Caco-2 (cell line): ENCODE measurements around the gene CRELD2. TPM values are rescaled to one million over a fixed set of nuclear protein-coding genes. Genes with fewer than 3 reads are reported as not detected.

Source experiments
- BruUV-seq: library from RNA; stranded (reverse); fragments of 400-500 nt; replicated peaks from 2 replicates; lab custom pipeline; 2021; lab: Mats Ljungman, UMichigan
- CTCF ChIA-PET: fragments of 300-600 bp; sonication (Branson Sonifier 250); formaldehyde crosslinking; loops from one replicate; lab custom pipeline; 2022; ENCODE audit warnings: antibody characterized with exemption; lab: Charles Lee
- POLR2A ChIA-PET: fragments of 300-600 bp; sonication (Branson Sonifier 250); formaldehyde crosslinking; loops from one replicate; lab custom pipeline; 2022; ENCODE audit warnings: antibody characterized with exemption; lab: Charles Lee
- DNase-seq, 2 experiments: peaks; one replicate each; pipeline versions ENCODE4 v3.0.0 to v3.0.0-alpha.2; 2020 to 2022
- H3K27me3 ChIP-seq: replicated peaks from 2 replicates; pipeline ENCODE4 v1.6.0; 2011; ENCODE audit warnings: low read length; ENCODE audit not compliant: control insufficient read depth, insufficient read depth
- H3K36me3 ChIP-seq: 2 replicates; pipeline ENCODE4 v1.5.1; 2011; ENCODE audit warnings: low read length; ENCODE audit not compliant: control insufficient read depth, insufficient read depth
- H3K4me1 ChIP-seq: fragments of 250-450 bp; sonication (Bioruptor Pico); 2 replicates; pipeline ENCODE4 v1.5.1; 2020; ENCODE audit warnings: mild to moderate bottlenecking
- H3K4me3 ChIP-seq: 2 replicates; pipeline ENCODE4 v1.5.1; 2011; ENCODE audit warnings: low read depth, mild to moderate bottlenecking, control low read depth, low read length
- H3K9me3 ChIP-seq: fragments of 250-450 bp; sonication (Bioruptor Pico); 2 replicates; pipeline ENCODE4 v1.5.1; 2020; ENCODE audit warnings: mild to moderate bottlenecking, moderate library complexity
- H3K27ac Mint-ChIP-seq: one replicate; pipeline ENCODE4 v1.8.0; 2022; ENCODE audit warnings: mixed read lengths; ENCODE audit not compliant: unreplicated experiment
- H3K27me3 Mint-ChIP-seq: one replicate; pipeline ENCODE4 v1.8.0; 2022; ENCODE audit warnings: mixed read lengths; ENCODE audit not compliant: insufficient read depth, unreplicated experiment
- H3K36me3 Mint-ChIP-seq: one replicate; pipeline ENCODE4 v1.8.0; 2022; ENCODE audit warnings: mild to moderate bottlenecking, mixed read lengths; ENCODE audit not compliant: insufficient read depth, unreplicated experiment
- H3K4me1 Mint-ChIP-seq: one replicate; pipeline ENCODE4 v1.8.0; 2022; ENCODE audit warnings: low read depth, mixed read lengths; ENCODE audit not compliant: unreplicated experiment
- H3K4me3 Mint-ChIP-seq: one replicate; pipeline ENCODE4 v1.8.0; 2022; ENCODE audit warnings: mild to moderate bottlenecking, moderate library complexity, mixed read lengths; ENCODE audit not compliant: unreplicated experiment
- H3K9me3 Mint-ChIP-seq: one replicate; pipeline ENCODE4 v1.8.0; 2022; ENCODE audit warnings: mixed read lengths; ENCODE audit not compliant: unreplicated experiment
- intact Hi-C: fragments of 100-400 bp; cut with micrococcal nuclease; formaldehyde crosslinking; loops from one replicate; pipeline ENCODE4 v1.10.0; 2022; ENCODE audit not compliant: unreplicated experiment
- total RNA-seq: library from RNA; stranded (reverse); gene quantifications from 2 replicates; pipeline ENCODE4 v1.2.3, GENCODE V29; 2022
- TF ChIP-seq, protein P1 (sequence below), 2 experiments: fragments of 200-600 bp in 1 of 2; IDR thresholded peaks; 1 replicate in 1 of 2; 2 replicates in 1 of 2; pipeline versions ENCODE4 v1.5.1 to v1.8.0; 2011 to 2022; ENCODE audit warnings: antibody characterized with exemption in 1 of 2, control low read depth in 1 of 2, inconsistent platforms in 1 of 2, low read depth in 1 of 2, low read length in 1 of 2, mild to moderate bottlenecking in 1 of 2, moderate library complexity in 1 of 2; ENCODE audit not compliant: insufficient read depth in 1 of 2, severe bottlenecking in 1 of 2, unreplicated experiment in 1 of 2

CRELD2 gene
- total RNA-seq, 1 experiment from 2014 or later = 43.3 TPM

DNA sequence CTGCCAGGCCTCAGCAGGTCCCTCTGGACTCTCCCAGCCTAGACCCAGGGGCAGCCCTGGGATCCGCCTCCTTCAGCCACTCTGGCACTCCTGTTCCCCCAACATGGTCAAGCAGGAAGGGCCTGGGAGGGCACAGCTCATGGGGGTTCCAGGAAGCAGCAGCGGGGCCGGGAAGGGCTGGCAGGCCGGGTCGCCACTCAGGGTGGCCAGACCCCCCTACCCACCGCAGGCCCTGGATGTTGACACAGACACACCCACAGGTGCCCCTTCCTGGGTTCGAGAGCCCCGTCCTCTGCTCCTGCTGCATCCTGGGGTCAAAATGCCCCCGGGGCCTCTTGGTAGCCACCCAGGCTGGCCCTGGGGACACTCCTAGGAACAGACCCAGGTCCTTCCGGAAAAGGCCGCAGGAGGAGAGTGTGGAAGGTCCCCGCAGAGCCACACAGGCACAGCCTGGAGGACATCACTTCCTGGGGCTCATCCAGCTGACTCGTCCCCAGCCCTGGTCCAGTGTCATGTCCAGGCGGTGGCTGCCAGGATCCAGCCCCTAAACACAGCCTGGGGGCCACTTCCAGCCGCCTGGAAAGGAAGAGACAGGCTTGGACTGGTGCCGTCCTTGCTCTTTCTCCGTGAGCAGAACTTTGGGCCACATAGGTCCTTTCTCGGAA lies 35.4 kb downstream of the CRELD2 start:
- H3K4me3 ChIP-seq = no peak overlapping the region
- POLR2A ChIA-PET = interaction anchor here (3.1 to 3.7 kb wide), 2 partner anchors 7 to 17 kb away, joined by 20 to 25 read pairs; partner anchors contain the start of gene PIM3
- BruUV-seq = no TSS peak
- no peak overlapping the region for H3K4me3 Mint-ChIP-seq
- no peaks in the 10 kb centered on the region for H3K27me3 ChIP-seq
- no peak for DNase-seq
- H3K4me1 Mint-ChIP-seq = peaks cover 9% of the 10 kb centered on the region
- H3K9me3 Mint-ChIP-seq = no peaks in the 10 kb centered on the region
- H3K4me1 ChIP-seq = peaks cover 69% of the 10 kb centered on the region
- no peaks in the 10 kb centered on the region for H3K9me3 ChIP-seq
- H3K36me3 ChIP-seq = no peaks in the 10 kb centered on the region
- TF ChIP-seq, protein P1, sequence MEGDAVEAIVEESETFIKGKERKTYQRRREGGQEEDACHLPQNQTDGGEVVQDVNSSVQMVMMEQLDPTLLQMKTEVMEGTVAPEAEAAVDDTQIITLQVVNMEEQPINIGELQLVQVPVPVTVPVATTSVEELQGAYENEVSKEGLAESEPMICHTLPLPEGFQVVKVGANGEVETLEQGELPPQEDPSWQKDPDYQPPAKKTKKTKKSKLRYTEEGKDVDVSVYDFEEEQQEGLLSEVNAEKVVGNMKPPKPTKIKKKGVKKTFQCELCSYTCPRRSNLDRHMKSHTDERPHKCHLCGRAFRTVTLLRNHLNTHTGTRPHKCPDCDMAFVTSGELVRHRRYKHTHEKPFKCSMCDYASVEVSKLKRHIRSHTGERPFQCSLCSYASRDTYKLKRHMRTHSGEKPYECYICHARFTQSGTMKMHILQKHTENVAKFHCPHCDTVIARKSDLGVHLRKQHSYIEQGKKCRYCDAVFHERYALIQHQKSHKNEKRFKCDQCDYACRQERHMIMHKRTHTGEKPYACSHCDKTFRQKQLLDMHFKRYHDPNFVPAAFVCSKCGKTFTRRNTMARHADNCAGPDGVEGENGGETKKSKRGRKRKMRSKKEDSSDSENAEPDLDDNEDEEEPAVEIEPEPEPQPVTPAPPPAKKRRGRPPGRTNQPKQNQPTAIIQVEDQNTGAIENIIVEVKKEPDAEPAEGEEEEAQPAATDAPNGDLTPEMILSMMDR (IDR thresholded peaks at IDR 0.05; ENCODE audit: insufficient read depth in 1 of 2, low read depth in 1 of 2, low read length in 1 of 2, severe bottlenecking in 1 of 2, unreplicated experiment in 1 of 2) = no peak
- H3K27ac Mint-ChIP-seq = peak overlapping the region; percentile 42
- peaks cover 9% of the 10 kb centered on the region for H3K36me3 Mint-ChIP-seq
- intact Hi-C loops = no loop called here
- CTCF ChIA-PET = interaction anchor here (0.9 kb wide), 1 partner anchor 23 kb away, joined by 3 read pairs; no protein-coding TSS in a partner anchor
- H3K27me3 Mint-ChIP-seq = no peaks in the 10 kb centered on the region

- no peak overlapping the region for H3K27ac Mint-ChIP-seq
- H3K9me3 Mint-ChIP-seq = no peaks in the 10 kb centered on the region
- TF ChIP-seq, protein P1 (IDR thresholded peaks at IDR 0.05; ENCODE audit: insufficient read depth in 1 of 2, low read depth in 1 of 2, low read length in 1 of 2, severe bottlenecking in 1 of 2, unreplicated experiment in 1 of 2) = no peak
- H3K36me3 ChIP-seq = no peaks in the 10 kb centered on the region
- no peak overlapping the region for H3K4me3 Mint-ChIP-seq
- H3K4me3 ChIP-seq = no peak overlapping the region
- no peaks in the 10 kb centered on the region for H3K27me3 Mint-ChIP-seq
- no TSS peak for BruUV-seq
- H3K27me3 ChIP-seq = no peaks in the 10 kb centered on the region
- intact Hi-C loops = no loop called here
- H3K4me1 ChIP-seq = peaks cover 69% of the 10 kb centered on the region
- POLR2A ChIA-PET = no interaction called here
- peaks cover 14% of the 10 kb centered on the region for H3K36me3 Mint-ChIP-seq
- CTCF ChIA-PET = no interaction called here
- no peaks in the 10 kb centered on the region for H3K9me3 ChIP-seq
- H3K4me1 Mint-ChIP-seq = peaks cover 15% of the 10 kb centered on the region
- DNase-seq = no peak
These were observed 35.9 kb downstream of the CRELD2 start for GRCh38 chr22:49954354-49954753.

- no peaks in the 10 kb centered on the region for H3K27me3 ChIP-seq
- no peaks in the 10 kb centered on the region for H3K9me3 ChIP-seq
- Mint-ChIP-seq H3K36me3 (peaks cover 15% of the 10 kb centered on the region), H3K4me3 (no peak overlapping the region), H3K27ac (peak overlapping the region; percentile 48), H3K4me1 (peaks cover 15% of the 10 kb centered on the region), H3K27me3 (no peaks in the 10 kb centered on the region), H3K9me3 (no peaks in the 10 kb centered on the region)
- DNase-seq = no peak
- TF ChIP-seq, protein P1 (IDR thresholded peaks at IDR 0.05; ENCODE audit: insufficient read depth in 1 of 2, low read depth in 1 of 2, low read length in 1 of 2, severe bottlenecking in 1 of 2, unreplicated experiment in 1 of 2) = no peak
- intact Hi-C loops = no loop called here
- POLR2A ChIA-PET = no interaction called here
- no TSS peak for BruUV-seq
- CTCF ChIA-PET = no interaction called here
- H3K4me3 ChIP-seq = no peak overlapping the region
- H3K4me1 ChIP-seq = peaks cover 67% of the 10 kb centered on the region
- H3K36me3 ChIP-seq = no peaks in the 10 kb centered on the region
These were observed 36.7 kb downstream of the CRELD2 start for GRCh38 chr22:49954991-49955580.
